ENCODE results near the gene GHITM. TPM values are rescaled to one million over a fixed set of nuclear protein-coding genes. Genes with fewer than 3 reads are reported as not detected.

Gene GHITM
- total and polyA plus RNA-seq, 2 of the 8 experiments (the other 6 are each of a cell fraction or from before 2014, with no cell fraction given) = 86.2 to 97.0 TPM

DNA sequence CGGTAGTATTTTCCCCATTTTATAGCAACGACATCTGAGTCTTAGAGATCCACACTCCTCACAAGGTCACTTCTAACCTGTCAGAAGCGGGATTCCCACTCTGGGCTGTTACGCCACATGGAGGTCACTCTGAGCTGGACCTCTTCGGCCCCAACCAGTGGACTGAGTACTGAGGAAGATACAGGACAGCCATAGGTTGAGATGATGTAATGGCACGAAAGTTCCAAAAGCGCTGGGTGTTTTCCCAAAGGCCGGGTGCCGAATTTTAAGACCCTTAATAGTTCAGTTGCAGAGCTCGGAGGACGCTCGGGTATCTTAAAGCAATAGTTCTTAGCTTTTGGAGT, 699 bp downstream of the GHITM start:
- Histone ChIP-seq H2BK120ac (replicated peaks; ENCODE audit: low read depth, low read length) (no peak overlapping the region), H3K4me1 (replicated peaks in 1 of 4; ENCODE audit: control insufficient read depth in 3 of 4, insufficient read depth in 4 of 4, low read length in 3 of 4) (peaks cover 3 to 9% (median 4%) of the 10 kb centered on the region in 4 experiments; a peak in 6 of 7 replicates), H3K4me3 (ENCODE audit: extremely low read depth in 1 of 4, insufficient read depth in 2 of 4, low read depth in 3 of 4, low read length in 4 of 4) (peak overlapping the region; percentile 88 to 97 (median 96)), H3K4me2 (ENCODE audit: insufficient read depth in 1 of 2, low read depth in 2 of 2, low read length in 2 of 2) (peak overlapping the region; percentile 74 to 81), H2BK12ac (ENCODE audit: low read depth, low read length) (peak overlapping the region; percentile 76; the same call in 1 of the 2 replicates), H3K27ac (ENCODE audit: low read depth, low read length) (peak overlapping the region; percentile 83), H3K18ac (ENCODE audit: extremely low read depth, low read length) (no peak overlapping the region), H3K23ac (ENCODE audit: insufficient read length) (no peak overlapping the region), H2BK5ac (ENCODE audit: low read depth, low read length) (peak overlapping the region; percentile 80; the same call in 1 of the 2 replicates), H2AK5ac (ENCODE audit: low read depth, low read length) (no peak overlapping the region), H3K9ac (replicated peaks in 1 of 4; ENCODE audit: extremely low read depth in 1 of 4, low read depth in 3 of 4, low read length in 3 of 4) (peak overlapping the region; percentile 80 to 93 (median 87)), H3K56ac (replicated peaks; ENCODE audit: insufficient read length, low read depth, low read length) (no peak overlapping the region), H3K79me2 (ENCODE audit: control insufficient read depth in 1 of 2, insufficient read depth in 2 of 2, low read length in 2 of 2) (peaks cover 8 to 24% of the 10 kb centered on the region in 2 experiments), H3K9me3 (ENCODE audit: insufficient read depth in 2 of 2, low read depth in 1 of 2, low read length in 1 of 2) (no peaks in the 10 kb centered on the region), H4K20me1 (replicated peaks in 1 of 2; ENCODE audit: control insufficient read depth in 1 of 2, insufficient read depth in 2 of 2, low read length in 2 of 2) (peaks cover 0 to 1% of the 10 kb centered on the region in 2 experiments), H2AFZ (ENCODE audit: low read length) (peak overlapping the region; percentile 62; the same call in 1 of the 2 replicates), H4K5ac (ENCODE audit: insufficient read length, low read depth, low read length) (no peak overlapping the region), H3K36me3 (ENCODE audit: control insufficient read depth in 2 of 4, insufficient read depth in 4 of 4, low read length in 3 of 4) (peaks cover 10 to 38% (median 17%) of the 10 kb centered on the region in 4 experiments), H3K79me1 (ENCODE audit: low read depth, low read length) (peaks cover 2% of the 10 kb centered on the region; the same call in 1 of the 2 replicates), H3K23me2 (ENCODE audit: low read depth, low read length) (no peaks in the 10 kb centered on the region; the same call in 1 of the 2 replicates), H3K27me3 (replicated peaks in 1 of 4; ENCODE audit: control insufficient read depth in 3 of 4, extremely low read depth in 1 of 4, insufficient read depth in 3 of 4, low read length in 3 of 4) (no peaks in the 10 kb centered on the region), H2BK20ac (ENCODE audit: low read length) (no peak overlapping the region), H4K8ac (ENCODE audit: extremely low read depth, insufficient read depth, low read length) (peak overlapping the region; percentile 93; the same call in 1 of the 2 replicates), H3K4ac (replicated peaks; ENCODE audit: insufficient read length, low read depth, low read length) (no peak overlapping the region), H2BK15ac (ENCODE audit: low read length) (no peak overlapping the region), H3K14ac (ENCODE audit: insufficient read length) (no peak overlapping the region), H4K91ac (replicated peaks; ENCODE audit: insufficient read length, low read length) (no peak overlapping the region)
- WGBS, 2 experiments (ENCODE audit: extremely low coverage in 1 of 2, insufficient coverage in 1 of 2, insufficient read length in 1 of 2, insufficient replicate concordance in 2 of 2, low coverage in 1 of 2, low lambda C conversion rate in 2 of 2, missing lambda C conversion rate in 1 of 2) = 27% methylated on average over 12 of the region's 12 CpGs; no CpG with 5 or more reads in 1 of the 2 experiments
- TF ChIP-seq POLR2AphosphoS5 (IDR thresholded peaks at IDR 0.05; ENCODE audit: low read depth, low read length) (no peak), SAP30 (IDR thresholded peaks at IDR 0.05; ENCODE audit: insufficient read depth, insufficient replicate concordance, low read length) (peak; percentile 3), CEBPB (IDR thresholded peaks at IDR 0.05; ENCODE audit: low read depth, low read length) (0 out of 2 replicates have a peak, but pooled peaks have one; percentile 14)
- FAIRE-seq (no peak), DNase-seq (ENCODE audit: low read depth in 1 of 2, low spot score in 2 of 2) (no peak)
- ChIA-PET CTCF (ENCODE audit: partially characterized antibody) (interaction anchor here (0.7 to 12.2 kb wide), 10 partner anchors 8 to 474 kb away, joined by 3 to 248 read pairs (median 5); no protein-coding TSS in a partner anchor), POLR2A (ENCODE audit: partially characterized antibody) (interaction anchor here (0.7 to 3.4 kb wide), 17 partner anchors 8 to 372 kb away, joined by 3 to 16 read pairs (median 3); no protein-coding TSS in a partner anchor)

Data from H1 (cell line).